ENCODE measurements around the gene LAMB1. TPM values are rescaled to one million over a fixed set of nuclear protein-coding genes. Genes with fewer than 3 reads are reported as not detected.

The LAMB1 gene
- total and polyA plus RNA-seq, 5 experiments from 2014 or later, result 0.13 to 1.5 (median 0.57) TPM; not detected in 1

DNA sequence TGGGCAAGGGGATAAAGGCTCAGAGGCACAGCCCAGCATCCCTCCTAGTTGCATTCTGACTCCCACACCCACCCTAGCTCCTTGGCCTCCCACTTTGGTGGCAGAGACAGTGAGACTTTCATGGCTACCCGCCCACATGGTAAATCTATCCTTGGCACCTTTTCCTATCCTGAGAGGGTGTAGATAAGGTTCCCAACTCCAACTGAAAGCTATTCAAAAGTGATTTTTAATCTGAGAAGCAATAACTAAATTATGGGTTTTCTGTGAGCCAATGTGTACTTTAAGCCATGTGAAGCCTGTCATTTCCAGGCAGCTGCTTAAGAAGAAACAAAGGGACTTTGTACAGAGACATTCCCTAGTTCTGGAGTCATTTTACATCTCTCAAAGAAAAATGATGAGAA lies 9.1 kb downstream of the LAMB1 start:
- POLR2A ChIA-PET, result no interaction called here
- H3K4me3 Mint-ChIP-seq, result no peak overlapping the region
- no peak for ATAC-seq
- DNase-seq, result no peak
- no peaks in the 10 kb centered on the region for H3K4me1 Mint-ChIP-seq
- peaks cover 0 to 2% (median 0%) of the 10 kb centered on the region in 9 donors for H3K9me3 Mint-ChIP-seq
- H3K36me3 Mint-ChIP-seq, result peaks cover 0 to 6% (median 0%) of the 10 kb centered on the region in 3 donors
- H3K27ac Mint-ChIP-seq, result no peak overlapping the region
- peaks cover 10 to 55% (median 36%) of the 10 kb centered on the region in 5 donors for H3K27me3 Mint-ChIP-seq

DNA sequence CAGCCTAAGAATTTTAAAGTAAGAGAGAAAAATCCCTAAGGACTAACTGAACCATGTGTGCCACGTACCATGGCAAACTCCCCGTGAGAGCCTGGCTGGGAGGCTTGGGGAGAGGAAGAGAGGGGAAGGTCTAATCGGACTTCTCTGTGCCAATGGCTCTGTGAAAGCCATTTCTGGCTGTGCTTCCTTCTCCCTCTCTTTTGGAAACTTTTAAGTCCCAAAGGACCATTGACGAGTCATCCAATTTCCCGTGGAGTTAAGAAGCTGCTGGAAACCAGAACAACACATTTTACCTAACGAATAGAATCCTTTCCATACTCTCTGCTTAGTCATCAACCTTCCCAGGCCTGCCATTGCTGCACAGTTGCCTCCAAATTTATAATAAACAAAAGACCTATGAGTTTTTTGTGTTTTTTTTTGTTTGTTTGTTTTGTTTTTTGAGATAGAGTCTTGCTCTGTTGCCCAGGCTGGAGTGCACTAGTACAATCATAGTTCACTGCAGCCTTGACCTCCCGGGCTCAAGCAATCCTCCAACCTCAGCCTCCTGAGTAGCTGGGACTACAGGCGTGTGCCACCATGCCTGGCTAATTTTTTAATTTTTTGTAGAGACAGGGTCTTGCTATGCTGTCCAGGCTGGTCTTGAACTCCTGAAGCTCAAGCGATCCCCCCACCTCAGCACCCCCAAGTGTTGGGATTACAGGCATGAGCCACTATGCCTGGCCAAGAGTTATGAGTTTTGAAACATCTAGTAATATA lies 13.2 kb downstream of the LAMB1 start:
- DNase-seq (no peak), ATAC-seq (no peak)
- Mint-ChIP-seq H3K27ac (no peak overlapping the region), H3K4me3 (no peak overlapping the region), H3K4me1 (no peaks in the 10 kb centered on the region), H3K36me3 (peaks cover 0 to 11% (median 3%) of the 10 kb centered on the region in 3 donors), H3K9me3 (peaks cover 0 to 3% (median 0%) of the 10 kb centered on the region in 9 donors), H3K27me3 (peaks cover 26 to 57% (median 45%) of the 10 kb centered on the region in 5 donors)
- POLR2A ChIA-PET, result no interaction called here

DNA sequence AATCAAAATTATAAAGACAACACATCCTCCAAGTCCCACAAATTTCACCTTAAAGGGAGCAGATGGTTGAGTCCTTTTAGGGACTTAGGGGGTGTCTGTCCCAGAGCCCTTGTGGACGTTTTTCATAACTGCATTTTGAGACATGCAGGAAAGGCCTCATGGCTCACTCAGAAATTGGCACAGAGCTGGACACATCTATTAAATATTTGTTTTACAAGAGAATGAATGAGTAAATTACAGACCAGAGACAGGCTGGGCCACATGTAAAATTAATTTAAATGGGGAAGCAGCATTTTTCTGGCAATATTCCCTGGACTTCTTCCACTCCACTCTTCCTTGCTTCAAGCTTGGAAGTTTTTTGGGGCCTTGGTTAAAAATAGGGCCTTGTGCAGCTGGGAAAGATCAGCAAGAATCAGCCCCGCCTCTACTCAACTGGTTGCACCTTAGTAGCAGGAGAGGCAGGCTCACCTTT lies 20.0 kb downstream of the LAMB1 start:
- no peak overlapping the region for H3K4me3 Mint-ChIP-seq
- no peak overlapping the region for H3K27ac Mint-ChIP-seq
- H3K36me3 Mint-ChIP-seq, result peaks cover 0 to 3% (median 0%) of the 10 kb centered on the region in 3 donors
- H3K9me3 Mint-ChIP-seq, result peaks cover 0 to 3% (median 0%) of the 10 kb centered on the region in 9 donors
- DNase-seq (no peak), ATAC-seq (no peak)
- POLR2A ChIA-PET, result no interaction called here
- H3K4me1 Mint-ChIP-seq, result no peaks in the 10 kb centered on the region
- peaks cover 12 to 17% (median 14%) of the 10 kb centered on the region in 5 donors for H3K27me3 Mint-ChIP-seq

DNA sequence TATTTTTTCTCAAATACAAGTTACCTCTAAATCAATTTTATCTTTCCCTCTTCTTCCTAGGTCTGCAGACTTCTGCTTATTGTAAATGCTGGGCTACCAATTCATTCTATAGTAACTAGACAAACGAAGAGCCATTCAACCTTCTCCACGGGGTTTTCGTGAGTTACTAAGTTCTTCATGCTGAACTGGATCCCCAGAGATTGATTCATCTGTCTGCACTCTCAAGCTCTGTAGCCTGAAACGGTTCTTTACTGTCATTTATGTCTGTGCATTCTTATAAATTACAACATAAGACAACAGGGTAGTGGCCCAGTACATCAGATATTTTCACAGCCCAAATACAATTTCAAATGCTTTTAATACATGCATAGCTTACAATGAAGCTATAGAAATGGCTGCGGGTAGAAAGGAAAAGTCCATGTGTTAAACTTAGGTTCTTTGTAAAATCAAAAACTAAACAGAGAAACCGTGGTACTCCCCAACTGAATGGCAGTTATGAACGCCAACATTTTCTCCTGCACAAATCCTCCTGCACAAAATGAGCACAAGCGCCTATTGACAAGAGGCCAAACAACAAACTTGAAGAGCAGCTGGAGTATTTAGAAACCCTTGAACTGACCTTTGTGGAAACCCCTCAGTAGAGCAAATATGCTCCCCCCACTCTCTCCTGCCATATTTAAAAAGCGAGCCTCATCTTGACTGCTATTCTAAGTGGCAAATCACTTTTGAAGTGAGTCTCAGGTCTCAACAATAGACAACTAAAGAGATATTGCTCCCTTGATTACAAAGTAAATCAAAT lies 20.7 kb downstream of the LAMB1 start:
- H3K9me3 Mint-ChIP-seq, result peaks cover 0 to 3% (median 0%) of the 10 kb centered on the region in 9 donors
- POLR2A ChIA-PET, result no interaction called here
- H3K27ac Mint-ChIP-seq, result no peak overlapping the region
- no peak for DNase-seq
- no peak overlapping the region for H3K4me3 Mint-ChIP-seq
- H3K36me3 Mint-ChIP-seq, result peaks cover 0 to 3% (median 0%) of the 10 kb centered on the region in 3 donors
- H3K27me3 Mint-ChIP-seq, result peaks cover 7 to 15% (median 8%) of the 10 kb centered on the region in 5 donors
- no peaks in the 10 kb centered on the region for H3K4me1 Mint-ChIP-seq
- ATAC-seq, result no peak

DNA sequence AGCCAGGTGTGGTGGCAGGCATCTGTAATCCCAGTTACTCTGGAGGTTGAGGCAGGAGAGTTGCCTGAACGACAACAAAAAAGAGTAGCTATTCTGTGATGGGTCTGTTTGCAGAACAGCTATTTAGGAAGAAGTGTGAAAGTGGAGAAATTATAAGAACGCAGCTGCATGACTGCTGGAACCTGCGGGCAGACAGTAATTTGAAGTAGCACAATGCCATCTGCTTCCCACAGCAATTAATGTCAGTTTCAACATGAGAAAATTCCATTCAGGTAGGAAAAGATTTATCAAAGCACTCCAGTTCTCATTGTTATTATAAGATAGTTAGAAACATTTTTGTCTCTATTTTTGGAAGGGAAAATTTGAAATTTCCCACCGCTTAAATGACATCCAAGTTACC lies 21.5 kb downstream of the LAMB1 start:
- H3K4me3 Mint-ChIP-seq, result no peak overlapping the region
- no peaks in the 10 kb centered on the region for H3K9me3 Mint-ChIP-seq
- ATAC-seq (no peak), DNase-seq (no peak)
- no peak overlapping the region for H3K27ac Mint-ChIP-seq
- H3K4me1 Mint-ChIP-seq, result no peaks in the 10 kb centered on the region
- H3K36me3 Mint-ChIP-seq, result peaks cover 0 to 3% (median 0%) of the 10 kb centered on the region in 3 donors
- H3K27me3 Mint-ChIP-seq, result peaks cover 0 to 9% (median 6%) of the 10 kb centered on the region in 5 donors
- POLR2A ChIA-PET, result no interaction called here

DNA sequence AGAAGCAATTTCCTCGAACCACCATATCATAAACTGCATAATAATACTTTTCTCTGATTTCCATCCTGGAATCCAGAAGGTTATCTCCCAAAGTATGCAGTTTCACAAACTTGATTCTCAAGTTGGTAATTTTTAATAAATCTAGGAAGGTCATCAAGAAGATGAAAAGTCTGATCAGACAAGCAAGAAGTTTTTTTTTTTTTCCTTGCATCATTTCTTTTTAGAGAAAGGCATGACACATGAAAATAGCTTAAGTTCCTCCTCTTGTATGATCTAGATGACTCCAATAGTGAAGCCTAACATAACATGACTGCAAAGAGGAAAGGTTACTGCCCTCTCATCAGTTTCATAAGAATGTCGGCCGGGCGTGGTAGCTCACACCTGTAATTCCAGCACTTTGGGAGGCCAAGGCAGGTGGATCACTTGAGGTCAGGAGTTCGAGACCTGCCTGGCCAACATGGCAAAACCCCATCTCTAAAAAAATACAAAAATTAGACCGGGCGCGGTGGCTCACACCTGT lies 22.2 kb downstream of the LAMB1 start:
- DNase-seq (no peak), ATAC-seq (no peak)
- H3K4me3 Mint-ChIP-seq, result no peak overlapping the region
- H3K4me1 Mint-ChIP-seq, result no peaks in the 10 kb centered on the region
- POLR2A ChIA-PET, result no interaction called here
- no peak overlapping the region for H3K27ac Mint-ChIP-seq
- no peaks in the 10 kb centered on the region for H3K36me3 Mint-ChIP-seq
- H3K27me3 Mint-ChIP-seq, result peaks cover 0 to 8% (median 5%) of the 10 kb centered on the region in 5 donors
- no peaks in the 10 kb centered on the region for H3K9me3 Mint-ChIP-seq

DNA sequence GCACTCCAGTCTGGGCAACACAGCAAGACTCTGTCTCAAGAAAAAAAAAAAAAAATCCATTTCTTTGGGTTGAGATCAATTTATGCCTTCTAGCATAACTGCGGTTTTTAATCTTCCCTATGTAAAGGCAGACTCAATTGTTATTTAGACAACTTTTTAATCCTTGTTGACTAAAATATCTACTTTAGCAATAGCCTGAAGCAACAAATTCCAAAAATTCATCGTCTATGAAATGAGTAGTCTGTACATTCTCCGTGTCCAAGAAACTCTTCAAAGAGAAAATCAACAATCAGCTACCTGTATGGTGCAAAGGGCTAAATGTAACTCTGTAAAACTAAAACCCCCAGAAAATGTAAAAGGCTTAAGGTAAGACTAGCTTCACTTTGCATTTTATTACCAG lies 22.8 kb downstream of the LAMB1 start:
- Mint-ChIP-seq H3K4me3 (no peak overlapping the region), H3K9me3 (no peaks in the 10 kb centered on the region), H3K27me3 (peaks cover 0 to 10% (median 5%) of the 10 kb centered on the region in 5 donors)

DNA sequence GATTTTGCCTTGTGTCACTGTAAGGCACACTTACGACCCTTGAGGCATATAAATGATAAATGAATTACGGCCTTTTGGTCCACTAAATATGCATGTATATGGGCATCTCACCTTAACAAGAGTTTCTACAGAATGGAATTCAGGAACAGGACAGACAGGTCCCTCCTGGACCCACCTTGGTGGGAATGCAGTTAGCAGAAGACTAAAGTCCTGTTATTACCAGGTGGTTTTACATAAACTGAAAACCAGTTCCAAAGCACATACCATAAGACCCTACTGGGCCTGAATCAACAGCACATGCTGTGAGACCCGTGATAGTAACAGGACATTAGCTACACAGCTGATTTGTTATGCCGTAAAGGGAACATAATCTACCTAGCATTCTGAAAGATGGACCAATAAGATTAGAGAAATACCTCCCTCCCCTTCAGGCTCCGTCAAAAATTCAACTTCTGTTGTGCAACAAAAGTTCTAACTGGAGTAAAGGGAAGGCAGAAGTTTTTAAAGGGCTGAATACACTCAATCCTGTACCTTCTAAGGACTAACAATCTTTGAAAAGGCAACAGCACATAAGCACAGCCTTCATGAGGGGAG lies 24.0 kb downstream of the LAMB1 start:
- H3K27ac Mint-ChIP-seq, result no peak overlapping the region
- POLR2A ChIA-PET, result no interaction called here
- H3K4me1 Mint-ChIP-seq, result no peaks in the 10 kb centered on the region
- no peak overlapping the region for H3K4me3 Mint-ChIP-seq
- ATAC-seq, result no peak
- H3K27me3 Mint-ChIP-seq, result peaks cover 0 to 10% (median 2%) of the 10 kb centered on the region in 5 donors
- H3K9me3 Mint-ChIP-seq, result no peaks in the 10 kb centered on the region
- H3K36me3 Mint-ChIP-seq, result no peaks in the 10 kb centered on the region
- no peak for DNase-seq

More for the DNA sequence above, 22.8 kb downstream of the LAMB1 start:
- H3K4me1 Mint-ChIP-seq, result no peaks in the 10 kb centered on the region
- DNase-seq (no peak), ATAC-seq (no peak)
- POLR2A ChIA-PET, result no interaction called here
- no peak overlapping the region for H3K27ac Mint-ChIP-seq
- no peaks in the 10 kb centered on the region for H3K36me3 Mint-ChIP-seq

DNA sequence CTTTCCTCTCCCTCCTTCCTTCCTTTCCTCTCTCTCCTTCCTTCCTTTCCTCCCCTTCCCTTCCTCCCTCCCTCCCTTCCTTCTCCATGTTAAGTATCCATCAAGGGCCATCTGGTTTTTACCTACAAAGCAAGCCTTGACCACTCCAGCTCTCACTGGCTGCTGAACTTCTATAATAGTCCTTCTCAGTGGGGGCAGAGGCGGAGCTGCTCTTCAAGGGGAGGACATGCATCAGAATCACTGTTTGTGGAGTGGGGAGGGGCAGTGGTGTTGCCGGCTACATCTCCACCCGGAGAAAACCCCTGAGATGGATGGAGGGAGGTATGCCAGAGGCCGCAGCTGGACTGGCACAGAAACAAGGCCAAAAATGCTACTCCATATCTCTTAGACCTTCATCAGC lies 25.9 kb downstream of the LAMB1 start:
- Mint-ChIP-seq H3K27me3 (peaks cover 0 to 10% (median 2%) of the 10 kb centered on the region in 5 donors), H3K4me1 (no peaks in the 10 kb centered on the region), H3K9me3 (no peaks in the 10 kb centered on the region), H3K27ac (no peak overlapping the region), H3K4me3 (no peak overlapping the region), H3K36me3 (no peaks in the 10 kb centered on the region)
- ATAC-seq (no peak), DNase-seq (no peak)
- POLR2A ChIA-PET, result no interaction called here

DNA sequence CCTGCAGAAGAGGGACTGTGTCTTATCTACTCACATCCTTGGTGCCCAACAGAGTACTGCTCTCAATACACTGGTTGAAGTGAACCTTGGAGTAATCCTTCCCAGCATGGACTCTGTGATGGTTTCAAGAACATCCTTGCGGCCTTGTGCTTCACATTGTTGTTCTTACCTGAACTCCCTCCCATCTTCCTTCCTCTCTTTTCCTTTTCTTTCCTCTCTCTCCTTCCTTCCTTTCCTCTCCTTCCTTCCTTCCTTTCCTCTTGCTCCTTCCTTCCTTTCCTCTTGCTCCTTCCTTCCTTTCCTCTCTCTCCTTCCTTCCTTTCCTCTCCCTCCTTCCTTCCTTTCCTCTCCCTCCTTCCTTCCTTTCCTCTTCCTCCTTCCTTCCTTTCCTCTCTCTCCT lies 26.3 kb downstream of the LAMB1 start:
- Mint-ChIP-seq H3K4me3 (no peak overlapping the region), H3K4me1 (no peaks in the 10 kb centered on the region), H3K27me3 (peaks cover 0 to 10% (median 2%) of the 10 kb centered on the region in 5 donors), H3K9me3 (no peaks in the 10 kb centered on the region), H3K36me3 (no peaks in the 10 kb centered on the region), H3K27ac (no peak overlapping the region)
- POLR2A ChIA-PET, result no interaction called here
- ATAC-seq (no peak), DNase-seq (no peak)

DNA sequence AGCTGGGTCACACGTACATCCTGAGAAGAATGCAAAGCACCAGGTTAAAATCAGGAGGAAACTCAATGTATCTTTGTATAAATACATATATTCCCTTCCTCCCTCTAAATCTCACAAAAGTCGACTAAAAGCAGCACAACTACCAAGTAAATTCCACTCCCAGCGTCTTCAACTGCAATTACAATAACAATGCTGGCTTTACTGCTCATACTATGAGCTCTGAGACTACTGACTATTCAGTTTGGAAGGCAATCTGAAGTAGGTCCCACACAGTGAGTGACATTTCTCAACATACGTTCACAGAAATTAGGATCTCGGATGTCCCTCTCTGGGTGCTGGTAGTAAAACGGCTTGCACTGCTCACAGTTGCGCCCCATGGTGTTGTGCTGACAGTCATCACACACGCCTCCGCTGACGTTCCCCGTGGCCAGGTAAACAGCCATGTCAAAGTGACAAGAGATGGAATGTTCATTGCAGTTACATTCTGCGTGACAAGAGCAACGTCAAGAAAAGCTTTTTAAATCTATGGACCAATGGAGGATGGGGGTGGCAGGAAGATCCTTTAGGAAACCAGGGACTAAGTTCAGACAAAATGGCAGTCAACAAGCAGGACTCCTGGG lies 27.5 kb downstream of the LAMB1 start:
- Mint-ChIP-seq H3K4me1 (no peaks in the 10 kb centered on the region), H3K27ac (peak overlapping the region in 1 of 10 donors; percentile 12), H3K9me3 (no peaks in the 10 kb centered on the region), H3K4me3 (no peak overlapping the region), H3K36me3 (no peaks in the 10 kb centered on the region), H3K27me3 (peaks cover 0 to 10% (median 2%) of the 10 kb centered on the region in 5 donors)
- DNase-seq, result no peak
- POLR2A ChIA-PET, result no interaction called here
- no peak for ATAC-seq

DNA sequence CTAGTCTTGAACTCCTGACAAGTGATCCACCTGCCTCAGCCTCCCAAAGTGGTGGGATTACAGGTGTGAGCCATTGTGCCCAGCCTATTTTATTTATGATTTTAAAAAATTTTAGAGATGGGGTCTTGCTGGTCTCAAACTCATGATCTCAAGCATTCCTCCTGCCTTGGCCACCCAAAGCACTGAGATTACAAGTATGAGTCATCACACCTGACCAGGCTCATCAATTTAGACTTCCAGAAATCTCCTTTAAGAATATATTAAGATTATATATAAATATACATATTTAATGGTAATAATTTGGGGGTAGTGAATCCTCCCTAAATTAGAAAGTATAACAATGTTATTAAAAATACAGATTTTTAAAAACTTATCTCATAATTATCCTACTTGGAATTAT lies 29.1 kb downstream of the LAMB1 start:
- no peak for ATAC-seq

More for the DNA sequence above, 29.1 kb downstream of the LAMB1 start:
- no peak for DNase-seq
- Mint-ChIP-seq H3K4me1 (no peaks in the 10 kb centered on the region), H3K4me3 (no peak overlapping the region), H3K9me3 (no peaks in the 10 kb centered on the region), H3K27ac (no peak overlapping the region), H3K27me3 (peaks cover 0 to 10% (median 3%) of the 10 kb centered on the region in 5 donors), H3K36me3 (no peaks in the 10 kb centered on the region)
- POLR2A ChIA-PET, result no interaction called here

All from naive thymus-derived CD8-positive, alpha-beta T cell (primary cell).